GM18870 (cell line): ENCODE results near the gene MAGI2.
"Not testable (repeated sequence)": the region's sequence is repeated elsewhere in the genome, so short reads cannot be mapped to it uniquely, and the experiment has no call there.

Source experiments
- ATAC-seq: cut with Tn5 transposase; IDR thresholded peaks from one replicate; pipeline ENCODE4 v1.9.1; 2021; ENCODE audit warnings: moderate library complexity; ENCODE audit not compliant: unreplicated experiment

MAGI2 gene

DNA sequence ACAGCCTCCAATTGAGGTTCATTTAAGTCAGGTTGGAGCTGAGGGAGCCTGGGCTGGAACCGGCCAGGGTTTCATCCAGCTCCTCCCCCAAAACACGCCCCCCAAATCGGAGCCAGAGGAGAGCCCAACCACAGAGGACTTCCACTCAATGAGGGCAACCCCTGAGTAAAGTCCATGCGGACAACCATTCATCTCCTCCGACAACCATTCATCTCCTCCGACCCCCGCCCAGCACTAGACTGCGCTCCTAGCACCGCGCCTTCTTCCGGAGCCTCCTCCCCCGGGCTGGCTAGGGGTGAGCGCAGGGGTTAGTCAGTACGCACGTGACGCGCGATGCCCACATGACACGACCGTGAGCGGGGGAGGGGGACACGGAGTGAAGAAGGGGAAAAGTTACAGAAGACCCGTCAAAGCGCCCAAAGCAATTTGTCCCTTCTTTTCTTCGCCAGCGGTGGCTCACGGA, 1.4 kb downstream of the MAGI2 start:
- ATAC-seq: no peak

GRCh38 chr7:79451580-79451979, 1.9 kb downstream of the MAGI2 start:
- no peak for ATAC-seq

DNA sequence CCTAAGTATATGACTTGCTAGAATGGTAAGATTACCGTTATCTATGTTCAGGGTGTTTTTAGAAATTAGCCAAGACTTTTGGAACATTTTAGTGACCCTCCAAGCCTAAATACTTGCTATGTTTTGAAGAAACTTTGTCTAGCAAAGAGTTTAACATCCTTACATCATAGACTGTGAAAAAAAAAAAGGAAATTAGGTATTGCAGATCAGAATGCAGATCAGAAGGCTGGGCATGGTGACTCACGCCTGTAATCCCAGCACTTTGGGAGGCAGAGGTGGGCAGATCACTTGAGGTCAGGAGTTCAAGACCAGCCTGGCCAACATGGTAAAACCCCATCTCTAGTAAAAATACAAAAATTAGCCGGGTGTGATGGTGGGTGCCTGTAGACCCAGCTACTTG, 10.7 kb downstream of the MAGI2 start:
- not testable (repeated sequence) for ATAC-seq

GRCh38 chr7:79436378-79436777, 17.1 kb downstream of the MAGI2 start:
- no peak for ATAC-seq

- no peak for ATAC-seq
Observed at GRCh38 chr7:79434867-79435266, 18.6 kb downstream of the MAGI2 start.

DNA sequence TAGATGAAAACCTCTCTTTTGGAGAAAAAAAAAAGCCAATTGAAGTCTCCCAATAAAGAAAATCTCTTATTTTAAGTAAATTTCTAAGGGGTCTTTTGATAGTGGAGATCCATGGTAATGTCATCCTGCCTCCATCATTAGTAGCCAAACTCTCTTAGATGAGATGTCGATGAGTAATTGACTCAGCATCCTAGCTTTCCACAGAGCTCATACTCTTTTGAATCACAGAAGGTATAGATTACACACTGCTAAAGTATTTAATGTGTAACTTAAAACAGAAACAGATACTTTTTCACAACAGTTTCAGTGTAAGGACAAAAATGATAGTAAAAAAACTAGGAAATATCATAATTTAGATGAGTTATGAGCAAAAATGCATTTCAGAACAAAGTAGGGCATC, 19.4 kb downstream of the MAGI2 start:
- ATAC-seq: no peak

GRCh38 chr7:79430391-79430790, 23.1 kb downstream of the MAGI2 start:
- no peak for ATAC-seq

DNA sequence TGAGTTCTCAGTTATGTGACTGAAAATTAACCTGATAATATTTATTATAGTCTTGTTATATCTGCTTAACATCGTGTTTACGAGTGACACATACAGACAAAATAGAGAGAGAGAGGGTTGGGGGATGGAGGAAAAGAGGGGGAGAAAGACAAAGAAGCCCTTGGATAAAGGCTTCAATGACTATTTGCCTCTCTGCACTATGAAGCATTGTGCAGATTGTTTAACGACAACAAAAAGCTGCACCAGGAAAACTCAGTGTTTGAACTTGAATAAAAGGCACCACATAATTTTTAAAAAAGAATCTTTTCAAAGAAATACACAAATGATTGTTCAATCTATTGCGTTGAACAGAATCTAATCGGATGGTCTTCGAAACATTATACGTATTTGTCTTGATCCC, 27.8 kb downstream of the MAGI2 start:
- no peak for ATAC-seq

DNA sequence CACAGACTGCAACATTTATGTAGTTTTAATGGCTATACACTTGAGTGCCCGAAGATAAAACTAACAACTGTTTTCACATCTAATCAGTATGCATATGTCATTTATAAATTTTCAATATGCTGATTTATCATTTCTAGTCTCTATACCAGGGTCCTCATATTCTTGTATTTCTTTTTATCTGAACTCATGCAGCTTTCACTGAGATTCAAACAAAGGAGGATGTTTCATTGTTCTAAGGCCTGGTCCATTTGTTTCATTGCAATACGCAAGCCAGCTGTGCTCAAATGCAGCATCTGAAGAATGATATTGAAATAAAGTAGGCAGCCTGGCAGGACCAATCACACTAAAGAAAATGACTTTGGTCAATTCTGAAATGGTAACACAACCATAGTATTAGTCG, 31.7 kb downstream of the MAGI2 start:
- ATAC-seq: no peak

DNA sequence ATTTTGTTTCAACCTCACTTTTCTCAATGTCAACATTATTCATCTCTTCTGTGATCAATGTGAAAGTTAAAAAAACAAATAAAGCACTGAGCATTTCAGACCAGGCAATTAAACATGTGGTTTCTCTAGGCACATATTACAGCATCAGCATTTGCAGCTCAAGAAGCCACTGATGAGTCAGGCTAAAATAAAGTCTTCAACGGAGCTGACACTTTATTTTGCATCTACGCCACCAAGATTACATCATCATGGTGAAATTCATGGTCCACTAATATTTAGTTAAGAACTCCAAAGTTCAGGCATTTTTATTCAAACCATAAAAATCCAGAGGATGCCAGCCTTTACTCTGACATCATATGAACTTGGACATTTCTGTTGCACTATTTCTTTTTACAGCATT, 33.0 kb downstream of the MAGI2 start:
- no peak for ATAC-seq

- ATAC-seq: no peak
Observed at GRCh38 chr7:79414910-79415309, 38.6 kb downstream of the MAGI2 start.

DNA sequence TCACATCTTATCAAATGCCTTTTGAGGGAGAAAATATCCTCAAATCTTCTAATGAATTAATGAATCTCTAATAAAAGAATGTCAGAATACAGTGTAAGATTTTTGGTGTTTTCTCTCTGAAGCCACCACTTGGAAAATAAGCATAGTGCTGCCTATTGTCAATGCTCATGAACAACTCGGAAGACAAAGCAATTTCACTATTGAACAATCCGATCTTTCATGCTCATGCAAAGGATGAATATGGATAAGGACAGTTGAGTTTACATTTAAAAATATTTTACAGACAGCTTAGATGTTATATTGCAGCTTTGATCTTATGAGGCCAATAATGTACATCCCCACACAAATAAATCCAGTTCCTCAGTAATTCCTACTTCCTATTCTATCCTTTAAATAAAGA, 40.6 kb downstream of the MAGI2 start:
- no peak for ATAC-seq

- ATAC-seq: no peak
Observed at GRCh38 chr7:79412438-79412837, 41.0 kb downstream of the MAGI2 start.

DNA sequence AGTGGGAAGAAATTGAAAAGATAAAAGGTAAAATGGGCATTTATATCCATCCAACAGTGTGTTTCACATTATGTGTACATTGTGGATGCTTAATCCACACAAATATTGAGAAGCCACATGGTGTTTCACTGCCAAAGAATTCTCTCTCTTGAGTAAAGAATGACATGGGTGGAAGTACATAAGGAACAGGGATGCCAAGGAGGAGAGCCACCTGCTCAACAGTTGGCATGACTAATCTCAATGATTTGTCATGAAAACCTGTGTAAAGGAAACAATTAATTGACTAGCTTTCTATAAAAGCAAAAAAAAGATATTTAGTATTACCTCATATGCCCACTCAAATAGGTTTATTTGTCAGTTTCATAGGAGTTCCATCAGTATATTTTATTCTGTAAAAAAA, 43.1 kb downstream of the MAGI2 start:
- no peak for ATAC-seq

DNA sequence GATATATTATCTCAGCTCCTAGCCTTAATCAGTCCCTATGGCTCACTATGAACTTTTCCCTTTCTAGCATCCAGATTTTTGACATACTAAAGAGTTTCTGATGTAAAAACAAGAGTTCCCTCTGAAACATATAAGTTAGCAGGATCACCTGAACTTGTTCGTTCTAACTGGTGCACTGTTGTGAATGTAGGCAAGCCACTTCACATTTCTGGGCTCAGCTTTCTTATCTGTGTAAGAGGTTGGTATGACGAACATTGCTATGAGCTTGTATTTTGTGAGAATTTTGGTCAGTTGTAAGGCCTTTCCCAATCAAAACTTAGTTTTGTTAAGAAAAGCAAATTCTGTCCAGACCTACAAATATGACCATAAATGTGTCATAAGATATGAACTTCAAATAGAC, 46.1 kb downstream of the MAGI2 start:
- ATAC-seq: no peak

GRCh38 chr7:79406371-79406770, 47.1 kb downstream of the MAGI2 start:
- ATAC-seq: no peak

DNA sequence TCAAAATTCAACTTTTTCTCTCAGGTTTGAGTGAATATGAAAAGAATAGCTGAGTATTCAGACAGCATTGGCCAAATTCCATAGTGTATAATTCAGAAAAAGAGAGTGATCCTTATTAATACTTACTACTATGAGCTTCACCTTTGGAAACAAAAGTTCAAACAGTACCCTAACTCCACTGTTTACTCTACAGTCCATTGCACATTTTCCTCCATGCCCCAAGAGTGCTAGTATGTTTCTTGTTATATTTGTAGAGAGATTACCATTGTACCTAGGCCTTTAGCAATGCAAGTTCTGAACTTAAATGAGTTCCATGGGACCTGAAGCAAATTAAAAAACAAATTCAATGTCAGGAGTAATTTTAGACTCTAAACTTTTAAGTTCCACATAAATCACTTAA, 48.1 kb downstream of the MAGI2 start:
- no peak for ATAC-seq

- ATAC-seq: no peak
Observed at GRCh38 chr7:79403879-79404278, 49.6 kb downstream of the MAGI2 start.

DNA sequence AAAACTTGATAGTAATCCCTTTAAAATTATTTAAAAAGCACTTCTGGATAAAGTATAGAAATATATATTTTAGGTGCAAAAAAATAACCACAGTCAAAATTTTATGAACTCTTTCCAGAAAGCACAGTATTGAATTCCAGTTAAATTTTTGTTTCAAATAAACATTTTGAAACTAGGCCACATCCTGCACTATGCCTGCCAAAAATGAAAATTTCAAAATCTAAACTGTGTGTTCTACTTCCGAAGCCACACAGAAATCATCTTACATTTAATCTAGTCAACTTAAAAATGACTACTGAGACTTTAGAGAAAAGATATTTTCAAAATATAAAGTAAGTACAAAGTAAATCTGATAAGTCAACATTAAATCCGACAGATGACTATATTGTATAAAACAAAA, 50.0 kb downstream of the MAGI2 start:
- no peak for ATAC-seq

- no peak for ATAC-seq
Observed at GRCh38 chr7:79401254-79401653, 52.2 kb downstream of the MAGI2 start.

GRCh38 chr7:79400222-79400621, 53.2 kb downstream of the MAGI2 start:
- ATAC-seq: no peak

DNA sequence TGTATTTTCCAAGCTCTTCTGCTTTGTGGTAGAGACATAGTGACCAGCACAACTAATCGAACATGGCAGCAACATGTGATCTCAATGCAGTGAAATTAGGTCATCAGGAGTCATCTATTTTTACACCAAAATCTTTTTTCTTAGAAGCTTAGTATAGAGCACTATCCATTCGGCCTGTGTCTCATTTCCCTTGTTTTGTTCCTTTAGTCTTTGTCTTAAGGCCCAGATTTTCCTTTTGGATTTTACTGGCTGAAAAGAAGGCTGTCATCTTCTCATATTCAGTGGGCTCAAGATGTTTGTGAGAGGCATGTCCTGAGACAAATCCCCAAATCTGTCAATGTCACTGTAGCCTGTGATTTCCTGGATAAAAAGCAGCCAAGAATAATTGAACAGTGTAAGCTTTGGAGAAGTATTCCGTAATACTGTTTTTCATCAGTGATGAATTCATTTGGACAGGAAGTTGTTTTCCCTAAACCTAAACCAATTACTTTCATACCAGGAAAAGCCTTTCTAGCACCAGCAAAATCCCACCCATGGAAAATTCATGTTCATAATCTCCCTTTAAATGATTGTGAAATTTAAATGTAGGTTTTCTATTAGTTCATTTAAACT, 55.2 kb downstream of the MAGI2 start:
- ATAC-seq: no peak

- no peak for ATAC-seq
Observed at GRCh38 chr7:79386688-79387422, 66.6 kb downstream of the MAGI2 start.
